H9 (cell line): ENCODE measurements around the gene HSP90AA1. TPM values are rescaled to one million over a fixed set of nuclear protein-coding genes. Genes with fewer than 3 reads are reported as not detected.

Experiments used
- DNase-seq: peaks from one replicate; pipeline ENCODE4 v3.0.0-alpha.2; 2017
- H2AFZ ChIP-seq: one replicate; pipeline ENCODE4 v1.6.1; 2013; ENCODE audit warnings: mild to moderate bottlenecking, low read length, control low read depth, moderate library complexity
- H2AK5ac ChIP-seq: 2 replicates; pipeline ENCODE4 v1.6.1; 2013; ENCODE audit warnings: low read length, control low read depth, mixed read lengths; ENCODE audit not compliant: insufficient read length
- H2BK120ac ChIP-seq: one replicate; pipeline ENCODE4 v1.6.1; 2013; ENCODE audit warnings: low read depth, mild to moderate bottlenecking, low read length, control low read depth, inconsistent platforms; ENCODE audit not compliant: poor library complexity, severe bottlenecking
- H2BK12ac ChIP-seq: 2 replicates; pipeline ENCODE4 v1.6.1; 2013; ENCODE audit warnings: low read length, control low read depth, mixed read lengths, low read depth; ENCODE audit not compliant: insufficient read length
- H2BK15ac ChIP-seq: 2 replicates; pipeline ENCODE4 v1.6.1; 2013; ENCODE audit warnings: low read depth, low read length, control low read depth
- H2BK20ac ChIP-seq: one replicate; pipeline ENCODE4 v1.6.1; 2013; ENCODE audit warnings: low read depth, mild to moderate bottlenecking, low read length, control low read depth, inconsistent platforms; ENCODE audit not compliant: poor library complexity, severe bottlenecking
- H2BK5ac ChIP-seq: 2 replicates; pipeline ENCODE4 v1.6.1; 2013; ENCODE audit warnings: low read length, control low read depth, mixed read lengths; ENCODE audit not compliant: insufficient read length
- H3K14ac ChIP-seq: 2 replicates; pipeline ENCODE4 v1.6.1; 2013; ENCODE audit warnings: low read length, control low read depth; ENCODE audit not compliant: insufficient read depth
- H3K18ac ChIP-seq: 2 replicates; pipeline ENCODE4 v1.6.1; 2013; ENCODE audit warnings: low read depth, mild to moderate bottlenecking, mixed read lengths, low read length, control low read depth; ENCODE audit not compliant: insufficient read length
- H3K23ac ChIP-seq: 2 replicates; pipeline ENCODE4 v1.6.1; 2013; ENCODE audit warnings: low read length, control low read depth, mixed read lengths, low read depth; ENCODE audit not compliant: insufficient read length
- H3K23me2 ChIP-seq: 2 replicates; pipeline ENCODE4 v1.6.1; 2013; ENCODE audit warnings: low read depth, mild to moderate bottlenecking, mixed read lengths, low read length, control low read depth; ENCODE audit not compliant: insufficient read length, poor library complexity, severe bottlenecking
- H3K27ac ChIP-seq: 2 replicates; pipeline ENCODE4 v1.5.1; 2013; ENCODE audit warnings: low read length, control low read depth, mixed read lengths, low read depth; ENCODE audit not compliant: insufficient read length
- H3K27me3 ChIP-seq: 2 replicates; pipeline ENCODE4 v1.6.1; 2013; ENCODE audit warnings: low read length, control low read depth, inconsistent platforms; ENCODE audit not compliant: insufficient read depth
- H3K4ac ChIP-seq: 2 replicates; pipeline ENCODE4 v1.6.1; 2013; ENCODE audit warnings: low read depth, mild to moderate bottlenecking, control low read depth, inconsistent platforms, low read length, moderate library complexity
- H3K4me1 ChIP-seq: 2 replicates; pipeline ENCODE4 v1.6.1; 2013; ENCODE audit warnings: low read length, control low read depth, inconsistent platforms; ENCODE audit not compliant: insufficient read depth
- H3K4me2 ChIP-seq: 2 replicates; pipeline ENCODE4 v1.6.1; 2013; ENCODE audit warnings: low read length, control low read depth, mixed read lengths; ENCODE audit not compliant: insufficient read length, insufficient read depth
- H3K56ac ChIP-seq: 2 replicates; pipeline ENCODE4 v1.6.1; 2013; ENCODE audit warnings: low read depth, mild to moderate bottlenecking, mixed read lengths, low read length, control low read depth; ENCODE audit not compliant: insufficient read length
- H3K79me1 ChIP-seq: 2 replicates; pipeline ENCODE4 v1.6.1; 2013; ENCODE audit warnings: low read depth, mild to moderate bottlenecking, moderate library complexity, low read length, control low read depth, inconsistent platforms; ENCODE audit not compliant: insufficient read depth, poor library complexity, severe bottlenecking
- H3K79me2 ChIP-seq: 2 replicates; pipeline ENCODE4 v1.6.1; 2013; ENCODE audit warnings: low read length, control low read depth, inconsistent platforms; ENCODE audit not compliant: insufficient read depth
- H3K9ac ChIP-seq: 2 replicates; pipeline ENCODE4 v1.6.1; 2013; ENCODE audit warnings: low read length, control low read depth, mixed read lengths; ENCODE audit not compliant: insufficient read length; ENCODE audit errors: extremely low read depth
- H3K9me3 ChIP-seq: one replicate; pipeline ENCODE4 v1.6.1; 2013; ENCODE audit warnings: low read depth, low read length, inconsistent platforms; ENCODE audit not compliant: control insufficient read depth
- H3T11ph ChIP-seq: one replicate; pipeline ENCODE4 v1.6.1; 2013; ENCODE audit warnings: mild to moderate bottlenecking, low read length, control low read depth, inconsistent platforms
- H4K20me1 ChIP-seq: one replicate; pipeline ENCODE4 v1.6.1; 2013; ENCODE audit not compliant: control insufficient read depth, insufficient read length, insufficient read depth
- H4K5ac ChIP-seq: 2 replicates; pipeline ENCODE4 v1.6.1; 2013; ENCODE audit warnings: low read depth, mild to moderate bottlenecking, mixed read lengths, low read length, control low read depth; ENCODE audit not compliant: insufficient read length
- H4K8ac ChIP-seq: replicated peaks from 2 replicates; pipeline ENCODE4 v1.6.1; 2013; ENCODE audit warnings: low read length, control low read depth, mixed read lengths, low read depth; ENCODE audit not compliant: insufficient read length
- H4K91ac ChIP-seq: 2 replicates; pipeline ENCODE4 v1.6.1; 2013; ENCODE audit warnings: low read depth, mild to moderate bottlenecking, moderate library complexity, mixed read lengths, low read length, control low read depth; ENCODE audit not compliant: insufficient read length
- H3K27ac Mint-ChIP-seq, 3 experiments: 2 replicates in 2 of 3; 3 replicates in 1 of 3; pipeline ENCODE4 v1.8.0; 2020 to 2021; ENCODE audit warnings: mixed read lengths in 3 of 3, mild to moderate bottlenecking in 1 of 3, moderate library complexity in 1 of 3
- H3K27me3 Mint-ChIP-seq: 2 replicates; pipeline ENCODE4 v1.8.0; 2021; ENCODE audit warnings: low read depth, mild to moderate bottlenecking, moderate library complexity, mixed read lengths
- H3K36me3 Mint-ChIP-seq, 3 experiments: 2 replicates in 2 of 3; 3 replicates in 1 of 3; pipeline ENCODE4 v1.8.0; 2020 to 2021; ENCODE audit warnings: low read depth in 3 of 3, mixed read lengths in 3 of 3; ENCODE audit not compliant: insufficient read depth in 1 of 3
- H3K4me1 Mint-ChIP-seq, 2 experiments: 2 replicates each; pipeline ENCODE4 v1.8.0; 2020; ENCODE audit warnings: mixed read lengths in 2 of 2
- H3K4me3 Mint-ChIP-seq, 2 experiments: 2 replicates in 1 of 2; 3 replicates in 1 of 2; pipeline ENCODE4 v1.8.0; 2020 to 2021; ENCODE audit warnings: mild to moderate bottlenecking in 2 of 2, mixed read lengths in 2 of 2, moderate library complexity in 1 of 2
- H3K9me3 Mint-ChIP-seq, 2 experiments: 2 replicates in 1 of 2; 3 replicates in 1 of 2; pipeline ENCODE4 v1.8.0; 2020; ENCODE audit warnings: mild to moderate bottlenecking in 2 of 2, mixed read lengths in 2 of 2, moderate library complexity in 1 of 2
- CTCF ChIP-seq: fragments of 200-600 bp; sonication (generic); conservative IDR thresholded peaks from 3 replicates; pipeline ENCODE4 v1.8.0; 2021; ENCODE audit warnings: antibody characterized with exemption, mild to moderate bottlenecking
- WGBS: extraction: QIAGEN DNeasy Blood & Tissue Kit; methylation state at CpG from one replicate; pipeline ENCODE4 v1.1.7; 2013; ENCODE audit warnings: missing lambda C conversion rate, low lambda C conversion rate, mixed read lengths; ENCODE audit not compliant: insufficient read length; ENCODE audit errors: extremely low coverage; 5-methylcytosine and 5-hydroxymethylcytosine counted together
- total RNA-seq: library from RNA; stranded (reverse); gene quantifications from 2 replicates; pipeline ENCODE4 v1.2.1, GENCODE V29; 2021

Gene HSP90AA1
- total RNA-seq, 1 experiment from 2014 or later = 953 TPM

GRCh38 chr14:102116361-102117180 lies 29.7 kb upstream of the HSP90AA1 start:
- no peak overlapping the region for H3K9ac ChIP-seq
- H4K91ac ChIP-seq = no peak overlapping the region
- H4K20me1 ChIP-seq = no peaks in the 10 kb centered on the region
- Mint-ChIP-seq H3K9me3 (peaks cover 12 to 14% of the 10 kb centered on the region in 2 experiments), H3K36me3 (peaks cover 4 to 10% (median 9%) of the 10 kb centered on the region in 3 experiments; a peak in 6 of 7 replicates), H3K4me1 (no peaks in the 10 kb centered on the region), H3K27ac (no peak overlapping the region), H3K4me3 (no peak overlapping the region; a peak in 1 of 5 replicates), H3K27me3 (no peaks in the 10 kb centered on the region)
- H2BK5ac ChIP-seq = no peak overlapping the region
- no peak overlapping the region for H2BK120ac ChIP-seq
- H3K14ac ChIP-seq = no peak overlapping the region; the same call in 1 of the 2 replicates
- H3T11ph ChIP-seq = no peak overlapping the region
- TF ChIP-seq CTCF = no peak
- no peak overlapping the region for H3K4ac ChIP-seq
- H3K4me2 ChIP-seq = no peak overlapping the region
- no peaks in the 10 kb centered on the region for H3K79me2 ChIP-seq
- no peak for DNase-seq
- H3K23ac ChIP-seq = no peak overlapping the region
- H2BK20ac ChIP-seq = no peak overlapping the region
- H4K5ac ChIP-seq = no peak overlapping the region
- no peak overlapping the region for H3K18ac ChIP-seq
- H2BK15ac ChIP-seq = no peak overlapping the region
- no peaks in the 10 kb centered on the region for H3K4me1 ChIP-seq
- H3K9me3 ChIP-seq = no peaks in the 10 kb centered on the region
- H3K27me3 ChIP-seq = no peaks in the 10 kb centered on the region
- no peaks in the 10 kb centered on the region for H3K79me1 ChIP-seq
- H2BK12ac ChIP-seq = no peak overlapping the region
- no peak overlapping the region for H4K8ac ChIP-seq
- no peaks in the 10 kb centered on the region for H3K23me2 ChIP-seq
- H3K27ac ChIP-seq = no peak overlapping the region
- no peak overlapping the region for H2AFZ ChIP-seq
- no peak overlapping the region for H2AK5ac ChIP-seq
- no CpG with 5 or more reads among the region's 13 CpGs for WGBS
- no peak overlapping the region for H3K56ac ChIP-seq
